Superior temporal gyrus (tissue), 1 donor: ENCODE data around the gene WDR82.
"Not testable (repeated sequence)": the region's sequence is repeated elsewhere in the genome, so short reads cannot be mapped to it uniquely, and the experiment has no call there.

Source experiments
- DNase-seq: peaks from one replicate; pipeline ENCODE4 v3.0.0-alpha.2; 2016; ENCODE audit errors: extremely low spot score

WDR82 gene

DNA sequence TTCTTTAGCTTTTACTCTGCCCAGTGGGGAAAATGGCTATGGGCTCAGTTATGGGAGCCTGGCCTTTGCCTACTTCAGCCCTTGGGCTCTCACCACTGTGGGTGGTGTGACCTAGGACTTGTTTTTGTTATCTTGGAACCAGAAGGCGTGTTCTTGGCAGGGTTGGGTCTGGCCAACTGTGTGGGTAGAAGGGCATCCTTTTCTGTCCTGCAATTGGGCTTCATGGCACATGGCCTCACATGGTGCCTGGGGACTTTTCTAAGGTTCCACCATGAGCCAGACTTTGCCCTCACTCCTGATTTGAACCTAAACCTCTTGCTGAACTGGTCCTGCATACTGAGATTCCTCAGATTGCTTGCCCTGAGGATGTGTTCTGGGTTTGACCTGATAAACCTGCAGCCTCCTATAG, 10.9 kb upstream of the WDR82 start:
- DNase-seq = no peak

DNA sequence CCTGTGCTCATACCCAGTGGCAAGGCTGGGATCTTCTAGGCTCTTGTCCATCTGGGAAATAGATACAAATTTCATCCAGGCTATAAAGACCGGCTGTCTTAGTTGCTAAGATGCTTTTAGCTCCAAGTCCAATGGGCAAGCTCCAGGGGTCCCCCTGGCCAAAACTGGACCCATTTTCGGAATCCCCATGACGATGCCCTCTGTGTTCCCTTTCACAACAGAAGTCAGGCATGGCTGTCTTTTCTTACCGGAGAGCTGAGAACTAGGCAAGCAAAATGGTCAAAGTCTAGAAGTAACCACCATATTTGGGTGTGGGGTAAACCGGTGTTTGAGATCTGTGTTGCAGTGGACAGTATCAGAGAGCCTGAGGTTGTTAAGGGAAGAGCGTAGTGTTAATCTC, 10.2 kb upstream of the WDR82 start:
- DNase-seq = no peak

DNA sequence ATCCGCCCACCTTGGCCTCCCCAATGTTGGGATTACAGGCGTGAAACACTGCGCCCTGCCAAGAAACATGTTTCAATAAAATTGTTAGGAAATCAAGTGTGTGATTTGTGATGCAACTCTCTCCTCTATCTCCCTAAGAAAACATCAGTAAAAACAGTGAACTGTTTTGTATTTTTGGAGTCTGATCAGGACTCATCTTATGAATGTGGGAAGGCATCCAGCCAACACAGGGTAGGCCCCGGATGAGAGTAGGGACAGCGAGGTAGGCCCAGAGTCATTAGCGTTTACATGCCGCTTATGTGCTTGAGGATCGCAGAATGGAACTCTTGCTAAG, 8.3 kb upstream of the WDR82 start:
- DNase-seq = peak; percentile 15

- not testable (repeated sequence) for DNase-seq
These were observed 5.6 kb upstream of the WDR82 start for GRCh38 chr3:52284051-52284450.

GRCh38 chr3:52283306-52283705, 4.9 kb upstream of the WDR82 start:
- no peak for DNase-seq

DNA sequence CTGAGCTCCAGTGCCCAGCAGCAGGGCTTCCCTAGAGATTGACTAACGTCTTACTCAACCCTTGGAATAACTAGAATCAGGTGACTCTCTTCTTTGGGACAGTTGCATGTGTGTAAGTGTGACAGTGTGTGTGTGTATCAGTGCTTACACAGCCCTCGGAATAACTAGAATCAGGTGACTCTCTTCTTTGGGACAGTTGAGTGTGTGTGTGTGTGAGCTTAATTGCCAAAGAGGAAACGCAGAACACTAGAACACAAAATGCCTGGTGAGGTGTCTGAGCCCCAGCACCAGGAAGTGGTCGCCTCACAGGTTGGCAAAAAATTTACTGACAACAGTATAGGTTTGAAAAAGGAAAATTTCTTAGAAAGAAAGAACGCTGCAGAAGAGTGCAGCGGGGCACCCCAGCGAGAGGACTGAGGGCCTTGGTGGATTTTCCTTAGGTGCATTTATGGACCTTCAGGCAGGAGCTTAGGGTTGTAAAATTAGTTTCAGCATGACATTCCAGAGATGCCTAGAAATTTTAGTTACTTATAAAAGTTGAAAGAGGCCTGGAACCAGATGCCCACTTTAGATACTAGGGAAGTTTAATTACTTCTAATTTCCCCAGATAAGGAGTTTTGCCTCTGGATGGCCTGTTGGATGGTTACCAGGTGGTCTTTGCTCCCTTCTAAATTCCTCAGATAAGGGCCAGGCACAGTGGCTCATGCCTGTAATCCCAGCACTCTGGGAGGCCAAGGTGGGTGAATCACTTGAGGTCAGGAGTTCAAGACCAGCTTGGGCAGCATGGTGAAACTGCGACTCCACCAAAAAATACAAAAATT, 3.7 kb upstream of the WDR82 start:
- no peak for DNase-seq

- DNase-seq = peak; percentile 35
These were observed 1.6 kb upstream of the WDR82 start for GRCh38 chr3:52280050-52280461.

DNA sequence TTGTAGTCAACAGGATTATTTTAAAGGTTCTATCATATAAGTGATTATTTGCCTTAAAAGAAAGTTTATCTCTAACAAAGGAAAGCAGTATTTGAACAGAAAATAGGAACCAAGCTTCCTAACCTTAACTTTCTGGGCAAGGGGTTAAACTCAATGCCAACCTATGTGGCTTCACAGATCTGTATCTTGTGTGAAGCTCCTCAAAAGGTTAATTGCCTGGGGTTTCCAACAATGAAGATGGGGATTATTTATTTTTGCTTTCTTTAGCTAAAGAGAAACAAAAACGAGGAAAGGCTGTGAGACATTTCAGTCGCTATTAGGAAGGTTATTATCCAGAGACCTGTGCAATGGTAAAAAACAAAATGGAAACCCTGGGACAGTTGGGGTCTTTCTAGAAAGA, 1.1 kb upstream of the WDR82 start:
- peak; percentile 20 for DNase-seq

GRCh38 chr3:52277972-52278509, 408 bp downstream of the WDR82 start:
- DNase-seq = peak; percentile 54

GRCh38 chr3:52277071-52277964, 1.1 kb downstream of the WDR82 start:
- peak; percentile 57 for DNase-seq

DNA sequence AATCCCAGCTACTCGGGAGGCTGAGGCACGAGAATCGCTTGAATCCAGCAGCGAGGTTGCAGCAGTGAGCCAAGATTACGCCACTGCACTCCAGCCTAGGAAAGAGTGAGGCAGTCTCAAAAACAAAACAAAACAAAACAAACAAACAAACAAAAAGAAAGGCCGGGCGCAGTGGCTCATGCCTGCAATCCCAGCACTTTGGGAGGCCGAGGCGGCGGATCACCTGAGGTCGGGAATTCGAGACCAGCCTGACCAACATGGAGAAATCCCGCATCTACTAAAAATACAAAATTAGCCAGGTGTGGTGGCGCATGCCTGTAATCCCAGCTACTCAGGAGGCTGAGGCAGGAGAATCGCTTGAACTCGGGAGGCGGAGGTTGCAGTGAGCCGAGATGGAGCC, 3.7 kb downstream of the WDR82 start:
- not testable (repeated sequence) for DNase-seq

- DNase-seq = no peak
These were observed 5.6 kb downstream of the WDR82 start for GRCh38 chr3:52272831-52273230.

- DNase-seq = not testable (repeated sequence)
These were observed 6.3 kb downstream of the WDR82 start for GRCh38 chr3:52272172-52272571.

- DNase-seq = no peak
These were observed 8.1 kb downstream of the WDR82 start for GRCh38 chr3:52270252-52270754.

GRCh38 chr3:52269776-52270175, 8.7 kb downstream of the WDR82 start:
- DNase-seq = no peak

DNA sequence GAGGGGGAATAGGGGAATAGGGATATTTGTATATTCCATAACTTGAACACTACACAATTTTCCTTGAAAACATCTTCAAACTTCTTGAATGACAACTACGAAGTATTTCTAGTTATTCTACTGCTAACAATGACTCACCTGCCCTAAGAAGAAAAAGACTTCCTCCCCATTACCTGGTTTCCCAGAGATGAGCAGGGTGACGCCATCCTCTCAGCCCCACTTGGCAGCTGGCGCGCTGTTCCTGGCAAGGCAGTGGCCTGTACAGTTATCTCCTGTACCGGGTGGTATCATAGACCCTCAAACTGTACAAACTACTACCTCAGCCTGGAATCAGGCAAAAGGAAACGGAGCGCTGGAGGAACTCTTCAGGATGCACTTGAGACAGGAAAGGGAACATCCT, 10.4 kb downstream of the WDR82 start:
- DNase-seq = no peak

GRCh38 chr3:52265387-52265786, 13.1 kb downstream of the WDR82 start:
- DNase-seq = no peak

- DNase-seq = no peak
These were observed 16.0 kb downstream of the WDR82 start for GRCh38 chr3:52262447-52262846.

DNA sequence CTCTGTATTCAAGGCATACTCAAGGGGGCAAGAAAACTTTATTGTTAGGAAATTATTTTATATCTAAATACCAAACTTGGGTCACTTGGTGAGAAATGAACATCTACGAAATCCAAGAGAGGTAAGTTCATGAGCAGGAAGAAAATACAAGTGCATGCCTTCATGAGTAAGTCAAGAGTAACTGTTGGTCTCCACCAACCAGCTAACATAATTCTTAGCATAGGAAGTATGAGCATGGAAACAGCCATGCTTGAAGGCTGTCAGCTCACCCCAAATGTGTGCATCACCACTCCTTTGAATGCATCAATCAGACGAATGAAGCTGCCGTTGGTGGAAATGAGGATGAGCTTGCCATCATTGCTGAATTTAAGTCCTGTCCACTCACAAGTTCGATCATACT, 19.0 kb downstream of the WDR82 start:
- DNase-seq = no peak

- no peak for DNase-seq
These were observed 19.4 kb downstream of the WDR82 start for GRCh38 chr3:52259035-52259434.

DNA sequence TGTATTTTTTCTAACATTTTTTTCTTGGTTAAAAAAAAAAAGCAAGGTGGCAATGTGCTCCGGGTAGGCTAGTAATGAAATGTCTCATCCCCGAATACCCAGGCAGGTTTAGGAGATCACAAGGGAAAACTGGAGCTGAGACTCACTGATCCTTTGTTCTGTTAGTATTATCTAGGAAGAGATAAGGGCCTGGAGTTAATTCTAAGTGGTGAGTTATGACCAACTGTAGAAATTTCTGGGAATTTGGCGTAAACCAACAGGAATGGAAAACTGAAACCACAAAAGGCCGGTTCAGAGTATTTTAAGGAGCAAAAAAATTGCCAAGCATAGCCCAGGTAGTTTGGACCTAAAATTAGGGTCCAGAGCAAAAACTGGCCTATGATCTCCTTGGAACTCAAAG, 20.5 kb downstream of the WDR82 start:
- DNase-seq = no peak

GRCh38 chr3:52256622-52257021, 21.8 kb downstream of the WDR82 start:
- no peak for DNase-seq

GRCh38 chr3:52256159-52256558, 22.3 kb downstream of the WDR82 start:
- no peak for DNase-seq
